K562 (cell line): ENCODE data around the gene SLPI. TPM values are rescaled to one million over a fixed set of nuclear protein-coding genes. Genes with fewer than 3 reads are reported as not detected.

ENCODE experiments used
- IRF1 ChIP-seq: sonication (generic); formaldehyde crosslinking; IDR thresholded peaks from 2 replicates; pipeline ENCODE4 v1.8.0; 2022; ENCODE audit warnings: missing genetic modification reagents, mild to moderate bottlenecking, borderline replicate concordance
- MGA ChIP-seq: fragments of 450-650 bp; IDR thresholded peaks from 2 replicates; pipeline ENCODE4 v1.6.1; 2016; ENCODE audit warnings: mild to moderate bottlenecking, moderate library complexity
- ZNF436 ChIP-seq: fragments of 250-450, 450-650 bp; sonication (Bioruptor Pico); formaldehyde crosslinking; IDR thresholded peaks from 2 replicates; pipeline ENCODE4 v1.7.0; 2020; ENCODE audit warnings: mild to moderate bottlenecking
- ZNF592 ChIP-seq: fragments of 450-650 bp; IDR thresholded peaks from 2 replicates; pipeline ENCODE4 v1.6.1; 2017; ENCODE audit warnings: antibody characterized with exemption, mild to moderate bottlenecking
- polyA plus RNA-seq, 8 experiments: library from polyadenylated mRNA; depleted of rRNA in 4 of 8; stranded (reverse) in 5 of 8; unstranded in 3 of 8; fragments of >200 nt; fragmentation: Nextera tagmentation in 2 of 8; fragmentation: Illumina TruSeq in 1 of 8; extraction: Ambion mirVana in 2 of 8; extraction: Trizol in 1 of 8; gene quantifications; 2 replicates each; pipeline versions ENCODE4 v1.2.1 to v1.2.3, GENCODE V29; 2011 to 2014; ENCODE audit warnings: inconsistent platforms in 1 of 8, missing spikeins in 1 of 8
- total RNA-seq, 7 experiments: library from RNA; depleted of rRNA in 6 of 7; stranded (reverse); fragments of >200 nt in 6 of 7; fragmentation: Illumina TruSeq in 2 of 7; extraction: Trizol in 2 of 7; gene quantifications; 2 replicates each; pipeline versions ENCODE4 v1.2.1 to v1.2.3, GENCODE V29; 2011 to 2021; ENCODE audit warnings: low replicate concordance in 1 of 7

The SLPI gene
- total and polyA plus RNA-seq, 9 of the 15 experiments (the other 6 are each of a cell fraction or from before 2014, with no cell fraction given), result 0.78 TPM; not detected in 8

GRCh38 chr20:45246109-45246508, 8.3 kb downstream of the SLPI start (continued):
- no peak for TF ChIP-seq MGA
- no peak for TF ChIP-seq ZNF436 (CRISPR knock-in tag)
- TF ChIP-seq IRF1, result no peak
- TF ChIP-seq ZNF592, result no peak
